ENCODE measurements around the gene ADGRE2.

GRCh38 chr19:14762111-14762510 lies 16.2 kb downstream of the ADGRE2 start:
- TF ChIP-seq CTCF (IDR thresholded peaks at IDR 0.05 in 4 of 5, conservative IDR thresholded peaks at IDR 0.05 in 1 of 5) (no peak), POLR2A (IDR thresholded peaks at IDR 0.05) (no peak)

Data from gastrocnemius medialis (tissue), 4 donors.